KOPT-K1 (cell line): Measurements from ENCODE around the gene DCTN2.
"Not testable (repeated sequence)": the region's sequence is repeated elsewhere in the genome, so short reads cannot be mapped to it uniquely, and the experiment has no call there.

Experiments
- H3K27ac ChIP-seq: fragments of 200-600 bp; sonication (generic); 2 replicates; pipeline ENCODE4 v1.5.1; 2016; ENCODE audit warnings: antibody characterized with exemption, mild to moderate bottlenecking, low read depth, low read length; ENCODE audit not compliant: poor library complexity, severe bottlenecking
- H3K36me3 ChIP-seq: fragments of 200-600 bp; sonication (generic); 2 replicates; pipeline ENCODE4 v1.5.1; 2017; ENCODE audit warnings: antibody characterized with exemption, mild to moderate bottlenecking, low read length, moderate library complexity; ENCODE audit not compliant: insufficient read depth
- H3K9me3 ChIP-seq: fragments of 200-600 bp; sonication (generic); 2 replicates; pipeline ENCODE4 v1.5.1; 2017; ENCODE audit warnings: antibody characterized with exemption, low read length, mild to moderate bottlenecking; ENCODE audit not compliant: insufficient read depth, poor library complexity, severe bottlenecking

Gene DCTN2

GRCh38 chr12:57519796-57520052 is 27.3 kb downstream of the DCTN2 start:
- Histone ChIP-seq H3K36me3 (peaks cover 58% of the 10 kb centered on the region), H3K27ac (peak overlapping the region; percentile 78), H3K9me3 (no peaks in the 10 kb centered on the region)

GRCh38 chr12:57518920-57519795 is 27.8 kb downstream of the DCTN2 start:
- Histone ChIP-seq H3K9me3 (no peaks in the 10 kb centered on the region), H3K36me3 (peaks cover 58% of the 10 kb centered on the region), H3K27ac (peak overlapping the region; percentile 78)

GRCh38 chr12:57518176-57518919 is 28.6 kb downstream of the DCTN2 start:
- H3K27ac ChIP-seq: no peak overlapping the region
- peaks cover 63% of the 10 kb centered on the region for H3K36me3 ChIP-seq
- H3K9me3 ChIP-seq: no peaks in the 10 kb centered on the region

GRCh38 chr12:57517718-57518117 is 29.3 kb downstream of the DCTN2 start:
- not testable (repeated sequence) for H3K9me3 ChIP-seq, H3K27ac ChIP-seq
- peaks cover 70% of the 10 kb centered on the region for H3K36me3 ChIP-seq

GRCh38 chr12:57517187-57517586 is 29.8 kb downstream of the DCTN2 start:
- H3K27ac ChIP-seq: no peak overlapping the region
- no peaks in the 10 kb centered on the region for H3K9me3 ChIP-seq
- H3K36me3 ChIP-seq: peaks cover 75% of the 10 kb centered on the region

- H3K9me3 ChIP-seq: no peaks in the 10 kb centered on the region
- H3K36me3 ChIP-seq: peaks cover 80% of the 10 kb centered on the region
- H3K27ac ChIP-seq: no peak overlapping the region
Measured at GRCh38 chr12:57516617-57517153, 30.3 kb downstream of the DCTN2 start.

- H3K9me3 ChIP-seq: no peaks in the 10 kb centered on the region
- no peak overlapping the region for H3K27ac ChIP-seq
- H3K36me3 ChIP-seq: peaks cover 86% of the 10 kb centered on the region
Measured at GRCh38 chr12:57515934-57516541, 31.0 kb downstream of the DCTN2 start.

GRCh38 chr12:57515408-57515933 is 31.5 kb downstream of the DCTN2 start:
- H3K27ac ChIP-seq: no peak overlapping the region
- H3K36me3 ChIP-seq: peaks cover 91% of the 10 kb centered on the region
- no peaks in the 10 kb centered on the region for H3K9me3 ChIP-seq

- H3K27ac ChIP-seq: no peak overlapping the region
- peaks cover 98% of the 10 kb centered on the region for H3K36me3 ChIP-seq
- H3K9me3 ChIP-seq: no peaks in the 10 kb centered on the region
Measured at GRCh38 chr12:57514720-57515407, 32.1 kb downstream of the DCTN2 start.

GRCh38 chr12:57514246-57514645 is 32.7 kb downstream of the DCTN2 start:
- H3K27ac ChIP-seq, H3K9me3 ChIP-seq: not testable (repeated sequence)
- H3K36me3 ChIP-seq: peaks cover 99% of the 10 kb centered on the region

- not testable (repeated sequence) for H3K27ac ChIP-seq, H3K9me3 ChIP-seq
- H3K36me3 ChIP-seq: peaks cover 99% of the 10 kb centered on the region
Measured at GRCh38 chr12:57513677-57514076, 33.3 kb downstream of the DCTN2 start.

- H3K36me3 ChIP-seq: peaks cover 99% of the 10 kb centered on the region
- H3K9me3 ChIP-seq: no peaks in the 10 kb centered on the region
Measured at GRCh38 chr12:57513266-57513665, 33.7 kb downstream of the DCTN2 start.

GRCh38 chr12:57512665-57513064 is 34.3 kb downstream of the DCTN2 start:
- Histone ChIP-seq H3K36me3 (peaks cover 93% of the 10 kb centered on the region), H3K9me3 (no peaks in the 10 kb centered on the region), H3K27ac (no peak overlapping the region)

More at GRCh38 chr12:57513266-57513665, 33.7 kb downstream of the DCTN2 start:
- no peak overlapping the region for H3K27ac ChIP-seq

GRCh38 chr12:57511588-57512325 is 35.2 kb downstream of the DCTN2 start:
- no peaks in the 10 kb centered on the region for H3K9me3 ChIP-seq
- peaks cover 84% of the 10 kb centered on the region for H3K36me3 ChIP-seq
- no peak overlapping the region for H3K27ac ChIP-seq
